GM23248 (cell line): ENCODE results near the gene CFDP1. TPM values are rescaled to one million over a fixed set of nuclear protein-coding genes. Genes with fewer than 3 reads are reported as not detected.

Source experiments
- DNase-seq: peaks from one replicate; pipeline ENCODE4 v3.0.0-alpha.2; 2015
- H2AFZ ChIP-seq: fragments of 200-600 bp; sonication (generic); 2 replicates; pipeline ENCODE4 v1.6.1; 2016; ENCODE audit warnings: antibody characterized with exemption
- H3F3A ChIP-seq: fragments of 200-600 bp; sonication (generic); 2 replicates; pipeline ENCODE4 v1.6.1; 2016; ENCODE audit warnings: mild to moderate bottlenecking, antibody characterized with exemption, mixed run types; ENCODE audit not compliant: insufficient read depth
- H3K27ac ChIP-seq: fragments of 200-600 bp; sonication (generic); 2 replicates; pipeline ENCODE4 v1.5.1; 2016; ENCODE audit warnings: mild to moderate bottlenecking
- H3K27me3 ChIP-seq: fragments of 200-600 bp; sonication (generic); replicated peaks from 2 replicates; pipeline ENCODE4 v1.6.1; 2016; ENCODE audit warnings: mild to moderate bottlenecking; ENCODE audit not compliant: insufficient read depth
- H3K36me3 ChIP-seq: fragments of 200-600 bp; sonication (generic); 2 replicates; pipeline ENCODE4 v1.6.1; 2016; ENCODE audit warnings: low read depth, mild to moderate bottlenecking
- H3K4me1 ChIP-seq: fragments of 200-600 bp; sonication (generic); 2 replicates; pipeline ENCODE4 v1.6.1; 2016; ENCODE audit warnings: mild to moderate bottlenecking; ENCODE audit not compliant: insufficient read depth
- H3K4me2 ChIP-seq: fragments of 200-600 bp; sonication (generic); one replicate; pipeline ENCODE4 v1.6.1; 2016; ENCODE audit warnings: mild to moderate bottlenecking; ENCODE audit not compliant: unreplicated experiment
- H3K4me3 ChIP-seq: fragments of 200-600 bp; sonication (generic); 2 replicates; pipeline ENCODE4 v1.5.1; 2016; ENCODE audit warnings: mild to moderate bottlenecking
- H3K79me2 ChIP-seq: fragments of 200-600 bp; sonication (generic); 2 replicates; pipeline ENCODE4 v1.6.1; 2016; ENCODE audit warnings: mild to moderate bottlenecking; ENCODE audit not compliant: insufficient read depth
- H3K9ac ChIP-seq: fragments of 200-600 bp; sonication (generic); 2 replicates; pipeline ENCODE4 v1.6.1; 2016; ENCODE audit warnings: mild to moderate bottlenecking
- H3K9me2 ChIP-seq: fragments of 200-600 bp; sonication (generic); 2 replicates; pipeline ENCODE4 v1.6.1; 2016; ENCODE audit warnings: mixed run types, mild to moderate bottlenecking, moderate library complexity; ENCODE audit not compliant: insufficient read depth
- H3K9me3 ChIP-seq: fragments of 200-600 bp; sonication (generic); one replicate; pipeline ENCODE4 v1.6.1; 2017; ENCODE audit warnings: low read depth
- H4K20me1 ChIP-seq: fragments of 200-600 bp; sonication (generic); 2 replicates; pipeline ENCODE4 v1.6.0; 2016; ENCODE audit not compliant: insufficient read depth
- EZH2 ChIP-seq: fragments of 200-600 bp; sonication (generic); IDR thresholded peaks from 2 replicates; pipeline ENCODE4 v1.6.1; 2018; ENCODE audit warnings: antibody characterized with exemption, mild to moderate bottlenecking; ENCODE audit not compliant: insufficient read depth, poor library complexity, severe bottlenecking
- EZH2phosphoT487 ChIP-seq: fragments of 200-600 bp; sonication (generic); IDR thresholded peaks from 2 replicates; pipeline ENCODE4 v1.6.1; 2018; ENCODE audit warnings: antibody characterized with exemption, moderate library complexity, mild to moderate bottlenecking, low read depth; ENCODE audit not compliant: insufficient read depth
- WGBS, 2 experiments: methylation state at CpG; one replicate each; pipeline ENCODE4 v1.1.6; 2015 to 2017; ENCODE audit warnings: low lambda C conversion rate in 2 of 2, low coverage in 1 of 2; ENCODE audit errors: missing lambda C conversion rate in 2 of 2; 5-methylcytosine and 5-hydroxymethylcytosine counted together
- in situ Hi-C: fragments of 300-500 bp; cut with MboI; formaldehyde crosslinking; loops from 2 replicates; pipeline ENCODE4 v1.15.0; 2020
- polyA plus RNA-seq: library from polyadenylated mRNA; unstranded; fragments of >200 nt; fragmentation: Nextera tagmentation; extraction: Ambion mirVana; gene quantifications from 2 replicates; pipeline ENCODE4 v1.2.1, GENCODE V29; 2016
- total RNA-seq: library from RNA; depleted of rRNA; stranded (reverse); fragments of >200 nt; shearing (Covaris generic); gene quantifications from 2 replicates; pipeline ENCODE4 v1.2.3, GENCODE V29; 2014; rRNA removed

CFDP1 gene
- total RNA-seq, result 30.4 and 36.9 TPM in 2 replicates
- polyA plus RNA-seq, result 45.2 and 46.7 TPM in 2 replicates

GRCh38 chr16:75432828-75433731 is at the start of gene CFDP1:
CFDP1 (minus strand) TSS chr16:75433503; CDS start chr16:75433352, 151 bp downstream.
- no peaks in the 10 kb centered on the region for H4K20me1 ChIP-seq
- 2% methylated on average over 60 to 80 of the region's 85 CpGs for WGBS, 2 experiments
- H3K36me3 ChIP-seq, result no peaks in the 10 kb centered on the region
- H3K4me1 ChIP-seq, result peaks cover 7% of the 10 kb centered on the region
- peaks cover 51% of the 10 kb centered on the region for H3K79me2 ChIP-seq
- no peaks in the 10 kb centered on the region for H3K9me3 ChIP-seq
- peak within 1 kb of the TSS; percentile 99 for H3K4me2 ChIP-seq
- in situ Hi-C loops, result no loop called here
- H3K27ac ChIP-seq, result peak within 1 kb of the TSS; percentile 97
- H3F3A ChIP-seq, result peaks cover 22% of the 10 kb centered on the region
- H2AFZ ChIP-seq, result peak within 1 kb of the TSS; percentile 97
- no peaks in the 10 kb centered on the region for H3K9me2 ChIP-seq
- peak within 1 kb of the TSS; percentile 96 for H3K9ac ChIP-seq
- no peak for TF ChIP-seq EZH2phosphoT487
- no peak for TF ChIP-seq EZH2
- peak; percentile 99 for DNase-seq
- H3K4me3 ChIP-seq, result peak within 1 kb of the TSS; percentile 94
- no peaks in the 10 kb centered on the region for H3K27me3 ChIP-seq

- H3F3A ChIP-seq, result no peaks in the 10 kb centered on the region
- H3K79me2 ChIP-seq, result no peaks in the 10 kb centered on the region
- DNase-seq, result no peak
- H3K27ac ChIP-seq, result no peak overlapping the region
- no peak overlapping the region for H2AFZ ChIP-seq
- H3K9me2 ChIP-seq, result no peaks in the 10 kb centered on the region
- no peaks in the 10 kb centered on the region for H3K36me3 ChIP-seq
- no peak overlapping the region for H3K9ac ChIP-seq
- in situ Hi-C loops, result loop anchor here (25.0 kb wide), 2 partner anchors 280 to 1705 kb away; partner anchors contain the start of genes MON1B and SYCE1L
- no peaks in the 10 kb centered on the region for H4K20me1 ChIP-seq
- no peaks in the 10 kb centered on the region for H3K27me3 ChIP-seq
- WGBS, 2 experiments, result 55 to 56% methylated on average over 14 of the region's 14 CpGs
- no peaks in the 10 kb centered on the region for H3K9me3 ChIP-seq
- no peak for TF ChIP-seq EZH2
- H3K4me1 ChIP-seq, result no peaks in the 10 kb centered on the region
- H3K4me2 ChIP-seq, result no peak overlapping the region
- H3K4me3 ChIP-seq, result no peak overlapping the region
Measured at GRCh38 chr16:75482434-75483205, 49.3 kb upstream of the CFDP1 start.

GRCh38 chr16:75481475-75481874 is 48.2 kb upstream of the CFDP1 start:
- Histone ChIP-seq H3F3A (no peaks in the 10 kb centered on the region), H3K9me2 (no peaks in the 10 kb centered on the region), H2AFZ (no peak overlapping the region), H3K9me3 (no peaks in the 10 kb centered on the region), H3K27me3 (no peaks in the 10 kb centered on the region), H3K4me2 (no peak overlapping the region), H4K20me1 (no peaks in the 10 kb centered on the region), H3K27ac (no peak overlapping the region), H3K79me2 (no peaks in the 10 kb centered on the region), H3K36me3 (no peaks in the 10 kb centered on the region), H3K9ac (no peak overlapping the region), H3K4me1 (no peaks in the 10 kb centered on the region), H3K4me3 (no peak overlapping the region)
- in situ Hi-C loops, result loop anchor here (25.0 kb wide), 2 partner anchors 281 to 1706 kb away; partner anchors contain the start of genes MON1B and SYCE1L
- no peak for DNase-seq
- WGBS, 2 experiments, result 77 to 82% methylated on average over 7 of the region's 7 CpGs
- TF ChIP-seq EZH2 (no peak), EZH2phosphoT487 (no peak)

- H3K9me2 ChIP-seq, result no peaks in the 10 kb centered on the region
- TF ChIP-seq EZH2 (no peak), EZH2phosphoT487 (no peak)
- no peaks in the 10 kb centered on the region for H3K9me3 ChIP-seq
- H3K27ac ChIP-seq, result no peak overlapping the region
- H3K4me1 ChIP-seq, result no peaks in the 10 kb centered on the region
- no peak overlapping the region for H2AFZ ChIP-seq
- no peak for DNase-seq
- WGBS, 2 experiments, result 90 to 91% methylated on average over 40 to 46 of the region's 47 CpGs
- no peak overlapping the region for H3K9ac ChIP-seq
- H3K4me3 ChIP-seq, result no peak overlapping the region
- no peak overlapping the region for H3K4me2 ChIP-seq
- H3K27me3 ChIP-seq, result no peaks in the 10 kb centered on the region
- H3K36me3 ChIP-seq, result no peaks in the 10 kb centered on the region
- in situ Hi-C loops, result loop anchor here (25.0 kb wide), 2 partner anchors 283 to 1708 kb away; partner anchors contain the start of genes MON1B and SYCE1L
- no peaks in the 10 kb centered on the region for H4K20me1 ChIP-seq
- H3F3A ChIP-seq, result no peaks in the 10 kb centered on the region
- no peaks in the 10 kb centered on the region for H3K79me2 ChIP-seq
Measured at GRCh38 chr16:75479421-75479990, 46.2 kb upstream of the CFDP1 start.
